NCI-H1436 (cell line): ENCODE measurements around the gene SUFU.
A peak's percentile ranks its signal among the peaks of the same experiment; 100 is the strongest.
"Not testable (repeated sequence)": the region's sequence is repeated elsewhere in the genome, so short reads cannot be mapped to it uniquely, and the experiment has no call there.

Experiments
- DNase-seq: peaks from one replicate; lab custom pipeline; 2025; lab: John Stamatoyannopoulos, UW

Gene SUFU

DNA sequence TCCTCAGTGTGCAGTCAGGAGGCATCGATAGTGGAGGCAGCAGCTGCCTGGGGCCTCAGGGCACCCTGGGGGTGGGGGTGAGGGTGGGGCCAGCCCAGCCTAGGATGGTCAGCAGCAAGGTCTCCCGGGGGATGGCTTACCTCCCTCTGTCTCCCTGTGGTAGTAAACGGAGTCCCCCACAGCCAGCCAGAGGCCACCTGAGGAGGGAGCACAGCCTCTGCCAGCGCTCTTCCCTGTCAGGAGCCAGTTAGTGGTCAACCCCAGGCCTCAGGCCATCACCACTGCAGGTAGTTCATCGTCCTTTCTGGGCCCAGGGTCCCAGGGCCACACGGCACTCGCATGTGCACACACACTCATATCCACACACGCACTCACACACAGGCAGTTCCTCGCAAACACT, 23.4 kb upstream of the SUFU start:
- no peak for DNase-seq

DNA sequence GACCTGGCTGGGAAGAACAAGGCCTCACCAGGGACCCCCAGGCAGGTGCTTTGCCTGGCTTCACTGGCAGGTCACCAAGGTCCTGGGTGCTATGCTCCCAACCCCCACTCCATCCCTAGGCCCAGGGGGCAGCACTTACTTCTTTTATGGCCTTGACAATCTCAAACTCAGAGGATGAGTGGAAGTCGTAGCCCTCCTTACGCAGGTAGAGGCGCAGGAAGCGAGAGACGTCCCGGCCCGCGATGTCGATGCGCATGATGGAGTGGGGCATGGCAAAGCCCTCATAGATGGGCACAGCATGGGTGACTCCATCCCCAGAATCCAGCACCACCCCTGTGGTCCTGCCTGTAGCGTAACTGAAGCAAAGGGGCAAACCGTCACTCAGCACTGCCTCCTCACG, 19.8 kb upstream of the SUFU start:
- DNase-seq = no peak

DNA sequence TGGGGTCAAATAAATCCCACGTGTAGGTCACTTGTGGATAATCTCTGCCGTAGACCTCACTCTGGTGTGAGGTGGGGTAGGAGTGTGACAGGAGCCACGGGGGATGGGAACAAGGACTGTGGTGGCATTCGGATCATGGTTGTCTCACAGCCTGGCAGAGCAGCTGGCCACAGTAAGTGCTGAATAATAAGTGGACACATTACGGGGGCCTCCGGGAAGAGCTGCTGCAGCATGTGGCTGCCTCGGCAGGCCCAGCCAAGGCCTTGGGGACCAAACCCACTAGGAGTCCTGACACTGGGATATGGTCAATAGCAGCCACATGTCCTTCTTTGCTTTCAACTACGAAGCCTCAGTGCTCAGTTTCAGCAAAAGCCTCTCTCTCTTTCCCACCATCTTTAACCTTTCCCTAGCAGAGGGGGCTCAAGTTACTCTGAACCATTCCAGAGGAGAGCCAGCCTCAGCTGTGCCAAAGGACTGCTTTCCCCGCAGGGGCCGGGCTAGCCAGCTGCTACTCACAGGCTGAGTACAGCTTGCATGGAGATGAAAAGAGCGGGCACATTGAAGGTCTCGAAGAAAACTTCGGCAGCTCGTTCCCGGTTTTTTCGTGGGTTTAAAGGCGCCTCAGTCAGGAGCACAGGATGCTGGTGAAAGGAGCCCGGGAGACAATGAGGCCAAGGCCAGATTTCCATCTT, 18.5 kb upstream of the SUFU start:
- DNase-seq = no peak

DNA sequence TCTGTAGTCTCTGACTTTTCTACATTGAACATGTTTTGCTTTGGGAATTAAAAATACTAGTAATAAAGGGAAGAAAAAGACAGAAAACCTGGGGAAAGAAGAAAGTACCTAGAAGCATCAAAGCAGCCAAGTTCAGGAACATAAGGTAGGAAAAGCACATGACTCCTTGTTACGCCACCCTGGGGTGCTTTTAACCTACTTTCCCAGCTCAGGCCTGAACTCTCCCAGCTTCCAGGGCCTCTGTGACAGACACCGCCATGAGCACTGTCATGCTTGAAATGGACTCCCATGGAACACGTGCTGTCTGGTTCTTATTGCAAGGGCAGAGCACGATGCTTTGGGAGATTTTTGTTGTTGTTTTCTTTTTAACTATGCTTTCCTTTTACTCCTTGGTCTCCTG, 12.6 kb upstream of the SUFU start:
- no peak for DNase-seq

DNA sequence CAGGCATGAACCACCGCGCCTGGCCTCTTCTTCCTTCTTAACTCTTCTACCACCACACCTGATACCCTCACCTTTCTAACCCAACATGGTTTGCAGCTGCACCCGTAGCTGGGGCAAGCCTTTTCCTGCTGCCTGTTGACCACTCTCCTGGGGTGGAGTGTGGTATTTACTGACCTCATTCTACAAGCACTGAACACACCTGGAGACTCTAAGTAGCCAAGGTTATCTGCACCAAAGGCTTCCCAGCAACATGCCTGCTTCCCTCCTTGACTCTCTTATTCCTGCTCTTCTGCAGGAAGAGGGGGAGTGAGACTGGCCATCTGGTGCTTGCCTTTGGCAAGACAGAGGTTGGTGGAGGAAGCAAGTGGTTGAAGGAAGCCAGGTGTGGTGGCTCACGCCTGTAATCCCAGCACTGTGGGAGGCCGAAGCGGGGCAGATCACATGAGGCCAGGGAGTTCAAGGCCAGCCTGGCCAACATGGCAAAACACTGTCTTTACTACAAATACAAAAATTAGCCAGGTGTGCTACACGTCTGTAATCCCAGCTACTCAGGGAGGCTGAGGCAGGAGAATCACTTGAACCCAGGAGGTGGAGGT, 11.3 kb upstream of the SUFU start:
- no peak for DNase-seq

DNA sequence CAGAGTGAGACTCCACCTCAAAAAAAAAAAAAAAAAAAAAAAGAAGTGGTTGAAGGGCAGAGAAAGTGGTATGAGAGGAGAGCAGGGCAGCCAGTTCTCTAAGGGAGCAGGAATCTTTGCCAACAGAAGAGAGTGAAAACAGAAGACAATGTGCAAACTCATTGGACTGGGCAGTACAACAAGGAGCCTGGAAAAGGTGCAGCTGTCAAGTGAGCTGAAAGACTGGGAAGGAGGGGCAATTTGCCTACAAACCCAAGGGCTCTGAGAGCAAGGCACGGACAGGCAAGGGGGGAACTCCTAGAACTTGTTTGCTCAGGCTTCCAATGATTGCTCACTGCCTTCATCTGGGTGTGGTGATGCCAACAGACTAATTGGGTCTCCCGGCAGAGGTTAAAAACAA, 10.8 kb upstream of the SUFU start:
- DNase-seq = no peak

DNA sequence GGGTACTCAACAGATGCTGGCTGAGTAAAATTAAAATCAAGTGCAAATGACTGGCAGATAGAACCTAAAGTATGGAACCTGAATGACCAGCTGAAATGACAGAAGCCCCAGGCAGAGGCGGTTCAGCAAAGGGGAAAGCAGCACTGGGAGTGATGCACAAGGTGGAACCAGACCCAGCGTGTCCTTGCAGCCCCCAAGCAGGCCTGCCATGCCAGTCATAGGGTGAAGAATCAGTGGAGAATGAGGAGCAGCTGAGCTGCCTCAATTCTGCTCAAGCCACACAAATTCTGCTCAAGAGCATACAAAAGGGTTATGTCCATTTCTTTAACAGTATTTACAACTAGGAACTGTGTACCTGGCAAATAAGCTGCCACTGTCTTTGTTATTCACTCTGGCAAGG, 10.0 kb upstream of the SUFU start:
- no peak for DNase-seq

DNA sequence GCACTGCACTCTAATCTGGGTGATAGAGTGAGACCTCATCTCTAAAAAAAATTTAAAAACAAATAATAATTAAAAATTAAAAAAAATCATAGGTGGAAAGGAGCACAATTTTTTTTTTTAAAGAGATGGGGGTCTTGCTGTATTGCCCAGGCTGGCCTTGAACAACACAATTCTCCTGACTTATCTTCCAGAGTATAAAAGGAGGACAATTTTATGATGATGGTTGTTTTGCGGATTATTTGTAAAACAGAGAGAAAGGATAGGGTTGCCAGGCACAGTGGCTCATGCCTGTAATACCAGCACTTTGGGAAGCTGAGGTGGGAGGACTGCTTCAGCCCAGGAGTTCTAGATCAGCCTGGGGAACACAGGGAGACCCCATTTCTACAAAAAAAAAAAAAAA, 6.2 kb upstream of the SUFU start:
- DNase-seq = no peak

DNA sequence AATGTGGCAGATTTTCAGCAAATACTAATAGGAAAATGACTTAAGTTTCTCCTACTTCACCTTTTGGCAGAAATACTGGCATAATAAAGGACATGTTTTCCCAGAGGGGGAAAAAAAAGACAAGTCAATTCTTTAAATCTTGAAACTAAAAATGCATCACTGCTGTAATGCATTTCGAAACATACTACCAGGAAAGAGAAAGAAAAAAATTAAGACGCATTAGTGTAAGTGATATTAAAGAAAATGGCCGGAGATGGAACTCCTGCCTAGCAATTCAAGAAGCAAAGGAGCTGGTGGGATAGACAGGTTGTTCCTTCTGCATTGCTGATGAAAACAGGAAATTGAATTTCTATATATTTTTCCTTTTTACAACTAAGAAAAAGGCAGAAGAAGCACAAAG, 4.4 kb upstream of the SUFU start:
- no peak for DNase-seq

DNA sequence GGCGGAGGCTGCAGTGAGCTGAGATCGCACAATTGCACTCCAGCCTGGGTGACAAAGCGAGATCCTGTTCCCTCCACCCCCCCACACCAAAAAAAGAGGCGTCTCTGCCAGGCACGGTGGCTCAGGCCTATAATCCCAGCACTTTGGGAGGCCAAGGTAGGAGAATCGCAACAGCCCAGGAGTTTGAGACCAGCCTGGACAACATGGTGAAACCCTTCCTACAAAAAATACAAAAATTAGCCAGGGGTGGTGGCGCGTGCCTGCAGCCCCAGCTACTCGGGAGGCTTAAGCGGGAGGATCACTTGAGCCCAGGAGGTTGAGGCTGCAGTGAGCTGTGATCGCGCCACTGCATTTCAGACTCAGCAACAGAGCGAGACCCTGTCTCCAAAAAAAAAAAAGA, 3.1 kb upstream of the SUFU start:
- not testable (repeated sequence) for DNase-seq

DNA sequence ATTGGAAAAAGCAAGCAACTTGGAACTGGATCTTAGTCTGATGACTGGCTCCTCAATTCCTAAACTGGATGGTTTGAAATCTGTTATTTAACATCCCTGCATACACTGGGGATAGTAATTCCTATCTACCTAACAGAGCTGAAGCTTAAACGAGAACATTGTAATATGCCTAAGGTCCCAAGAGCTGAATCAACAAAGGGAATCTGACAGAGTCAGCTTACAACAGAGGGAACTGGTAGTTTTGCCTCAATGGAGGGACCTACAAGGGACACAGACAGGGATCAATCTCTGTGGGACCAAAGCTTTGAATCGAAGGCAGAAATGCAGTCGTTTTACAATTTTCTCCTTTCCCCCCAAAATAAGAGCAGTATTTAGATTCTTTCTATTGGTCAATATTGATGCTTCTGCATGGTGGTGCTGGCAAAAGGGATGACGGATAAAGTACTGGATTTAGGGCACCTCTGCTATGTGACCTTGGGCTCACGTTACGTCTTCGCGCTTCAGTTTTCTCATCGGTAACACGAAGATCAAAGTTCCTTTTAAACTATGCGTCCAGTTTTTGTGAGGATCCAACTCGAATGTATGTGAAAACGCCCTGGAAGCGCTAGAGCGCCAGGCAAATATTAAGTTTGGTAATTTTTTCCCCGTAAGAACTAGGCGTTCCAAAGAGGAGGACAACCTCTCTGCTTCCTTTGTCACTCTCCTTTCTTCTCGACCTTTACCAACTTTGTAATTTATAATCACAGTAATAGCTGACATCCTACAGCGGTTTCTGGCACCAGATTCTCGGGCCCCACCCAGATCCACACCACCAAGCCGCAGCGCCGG, 2.4 kb upstream of the SUFU start:
- DNase-seq = no peak

DNA sequence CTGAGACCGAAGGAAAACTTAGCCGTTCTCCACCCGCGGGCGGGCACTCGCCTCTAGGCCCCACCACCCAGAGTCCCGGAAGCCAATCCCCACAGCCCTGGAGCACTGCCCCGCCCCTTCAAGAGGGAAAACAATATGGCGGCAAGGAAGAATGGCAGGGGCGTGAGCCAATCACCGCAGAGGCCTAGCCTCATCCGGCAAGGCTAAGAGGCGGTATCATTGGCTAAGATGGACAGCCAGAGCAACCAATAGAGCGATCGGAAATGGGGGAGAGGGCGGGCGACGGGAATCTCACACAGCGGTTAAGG, 1.8 kb upstream of the SUFU start:
- peak; percentile 96 for DNase-seq

DNA sequence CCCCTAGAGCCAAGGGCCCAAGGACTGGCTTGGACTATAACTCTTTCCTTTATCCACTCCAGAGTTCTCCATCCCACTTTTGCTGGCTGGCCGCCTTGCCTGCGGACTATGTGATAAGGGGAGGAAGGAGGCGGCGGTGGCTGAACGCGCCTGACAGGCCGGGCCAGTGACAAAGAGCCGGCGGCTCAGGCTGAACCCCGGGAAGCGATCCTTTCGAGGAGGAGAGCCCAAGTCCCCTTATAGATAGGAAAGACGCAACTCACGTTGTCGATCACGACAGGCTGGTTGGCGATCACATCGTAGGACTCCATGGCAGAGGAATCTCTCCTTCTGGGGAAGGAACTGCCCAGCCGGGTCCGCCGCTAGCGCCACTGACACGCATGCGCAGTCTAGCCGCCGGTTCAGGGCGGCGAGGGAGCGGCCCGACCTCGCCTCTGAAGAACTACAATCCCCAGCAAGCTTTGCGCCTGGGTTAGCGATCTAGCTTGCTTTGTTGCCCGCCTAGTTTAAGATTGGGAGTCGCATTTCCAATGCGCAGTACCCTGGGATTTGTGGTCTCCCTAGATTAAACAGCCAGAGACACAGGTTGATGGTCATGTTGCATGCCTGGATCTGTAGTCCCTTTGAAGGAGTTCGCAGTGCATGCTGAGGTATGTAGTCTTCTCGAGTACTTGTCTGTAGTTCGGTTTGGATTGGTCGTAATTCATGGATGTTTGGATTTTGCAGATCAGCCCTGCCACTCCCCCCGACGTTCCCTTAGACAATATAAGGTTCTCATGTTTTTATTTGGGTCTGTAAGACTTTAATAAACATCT, 1.2 kb upstream of the SUFU start, which contains the start of gene ACTR1A:
ACTR1A (minus strand) TSS at position 376 of the 815 bp plus-strand sequence; CDS start at position 311, 65 bp downstream.
- peak; percentile 98 for DNase-seq

DNA sequence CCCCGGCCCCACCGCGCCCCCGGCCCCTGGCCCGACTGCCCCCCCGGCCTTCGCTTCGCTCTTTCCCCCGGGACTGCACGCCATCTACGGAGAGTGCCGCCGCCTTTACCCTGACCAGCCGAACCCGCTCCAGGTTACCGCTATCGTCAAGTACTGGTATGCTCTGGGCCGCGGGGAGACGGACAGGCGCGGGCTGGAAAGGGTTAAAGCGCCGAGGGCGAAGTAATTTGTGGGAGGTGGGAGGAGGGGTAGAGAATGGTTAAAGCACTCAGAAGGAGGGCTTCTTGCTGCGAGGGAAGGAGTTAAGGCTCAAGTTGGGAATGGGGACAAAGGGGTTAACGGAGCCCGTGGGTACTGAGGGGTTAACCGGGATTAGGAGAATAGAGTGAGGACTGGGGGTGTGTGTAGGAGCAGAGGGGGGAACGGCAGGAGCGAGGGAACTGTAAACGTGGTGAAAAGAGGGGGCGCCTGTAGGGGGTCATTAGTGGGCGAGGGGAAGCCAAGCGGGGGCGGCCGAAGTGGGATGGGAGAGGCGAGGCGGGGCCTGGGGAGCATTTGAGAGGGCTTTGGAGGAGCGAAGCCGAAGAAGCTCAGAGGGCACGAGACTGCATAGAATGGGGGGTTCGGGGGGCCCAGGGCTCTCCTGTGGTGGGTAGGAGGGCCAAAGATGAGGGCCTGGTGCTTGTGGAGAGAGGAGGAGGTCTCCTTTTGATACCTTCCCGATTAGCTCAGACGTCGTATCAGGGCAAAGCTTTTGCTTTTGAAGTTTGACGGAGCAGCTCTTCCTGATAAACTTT, 605 bp downstream of the SUFU start:
- no peak for DNase-seq

DNA sequence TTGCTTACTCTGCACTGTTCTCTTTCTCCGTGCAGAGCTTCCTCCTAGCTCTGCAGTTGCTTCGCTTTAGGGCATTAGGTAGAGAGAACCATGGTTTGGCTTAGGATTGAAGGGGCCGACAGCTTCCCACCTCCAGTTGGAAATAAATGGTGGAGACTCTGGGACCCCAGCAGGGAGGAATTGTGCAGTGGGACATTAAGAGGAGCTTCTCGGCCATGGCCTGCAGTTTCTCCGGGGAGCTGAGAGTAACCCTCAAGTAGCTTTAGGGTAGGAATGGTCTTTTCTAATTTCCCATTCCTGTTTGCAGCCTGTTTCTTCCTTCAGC, 1.2 kb downstream of the SUFU start:
- no peak for DNase-seq

DNA sequence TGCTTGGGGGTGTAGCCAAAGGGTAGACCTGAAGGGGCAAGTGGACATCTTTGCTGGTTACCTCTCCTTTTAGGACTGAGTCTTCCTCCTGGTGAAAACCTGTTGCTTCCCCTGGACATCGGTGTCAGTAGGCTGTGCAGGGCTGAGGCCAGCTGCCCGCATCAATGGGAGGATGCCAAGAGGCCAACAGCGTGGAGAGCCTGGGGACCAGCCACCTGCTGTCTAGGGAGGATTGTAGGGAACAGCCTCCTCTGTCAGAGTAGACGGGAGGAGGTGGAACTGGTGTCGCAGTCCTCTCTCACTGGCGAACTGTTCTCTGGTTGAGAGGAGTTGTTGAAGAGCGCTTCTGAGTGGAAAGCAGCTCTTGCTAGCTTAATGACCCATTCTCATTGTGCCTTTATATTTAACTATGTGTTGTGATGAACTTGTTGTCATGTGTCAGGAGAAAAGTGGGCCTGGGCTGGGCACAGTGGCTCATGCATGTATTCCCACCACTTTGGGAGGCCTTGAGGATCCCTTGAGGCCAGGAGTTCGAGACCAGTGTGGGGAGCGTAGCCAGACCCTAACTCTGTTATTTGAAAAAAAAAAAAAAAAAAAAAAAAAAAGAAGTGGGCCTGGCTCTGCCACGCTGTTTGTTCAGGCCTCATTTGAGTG, 1.8 kb downstream of the SUFU start:
- no peak for DNase-seq

DNA sequence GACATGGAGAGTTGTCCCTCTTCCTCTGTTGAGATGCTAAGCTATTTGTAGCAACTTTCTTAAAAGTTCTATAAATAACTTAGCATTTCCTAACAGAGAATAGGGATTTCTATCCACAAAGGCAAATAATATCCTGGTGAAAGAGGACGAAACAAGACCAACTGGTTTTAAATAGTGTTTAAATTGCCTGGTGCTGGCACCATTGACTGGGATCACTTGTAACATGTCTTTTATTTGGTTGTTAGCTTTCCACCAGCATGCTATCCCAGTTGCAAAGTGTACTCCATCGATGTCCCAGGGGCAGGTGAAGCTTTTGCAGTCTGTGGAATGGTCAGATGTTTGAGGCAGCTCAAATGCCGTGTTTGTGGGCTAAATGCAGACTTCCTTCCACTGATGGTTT, 3.7 kb downstream of the SUFU start:
- DNase-seq = no peak

DNA sequence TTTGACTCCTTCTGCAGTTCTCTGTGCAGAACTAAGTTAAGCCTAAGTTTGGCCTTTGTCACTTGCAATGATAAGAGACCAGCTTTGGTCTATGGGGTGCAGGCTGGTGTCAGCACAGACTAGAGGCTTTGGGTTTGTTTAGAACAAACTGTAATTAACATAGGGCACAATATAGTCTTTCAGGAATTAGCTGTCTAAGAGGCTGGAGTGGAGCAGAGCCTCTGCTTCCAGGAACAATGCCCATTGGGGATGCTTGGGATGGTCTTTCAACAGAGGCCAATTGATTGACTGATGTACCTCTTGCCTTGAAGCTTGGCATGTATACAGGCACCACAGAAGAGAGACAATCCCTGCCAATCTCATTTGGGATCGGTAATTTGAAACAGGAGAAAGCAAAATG, 4.7 kb downstream of the SUFU start:
- DNase-seq = no peak

DNA sequence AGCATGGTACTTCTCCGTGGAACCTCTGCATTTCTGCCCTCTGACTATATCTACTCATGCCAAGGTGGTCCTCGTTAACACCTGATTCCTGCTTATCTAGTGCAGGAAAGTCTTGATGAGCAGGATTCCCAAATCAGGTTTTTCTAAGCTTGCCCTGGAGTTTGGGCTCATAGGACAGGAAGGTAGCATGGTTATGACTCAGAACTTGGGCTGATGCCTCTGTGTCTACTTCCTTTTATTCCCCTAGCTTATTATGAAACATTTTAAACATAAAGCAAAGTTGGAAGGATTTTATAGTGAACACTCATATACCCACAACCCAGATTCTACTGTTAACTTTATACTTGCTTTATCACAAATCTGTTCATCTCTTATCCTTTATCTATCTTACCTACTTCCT, 5.6 kb downstream of the SUFU start:
- DNase-seq = no peak

DNA sequence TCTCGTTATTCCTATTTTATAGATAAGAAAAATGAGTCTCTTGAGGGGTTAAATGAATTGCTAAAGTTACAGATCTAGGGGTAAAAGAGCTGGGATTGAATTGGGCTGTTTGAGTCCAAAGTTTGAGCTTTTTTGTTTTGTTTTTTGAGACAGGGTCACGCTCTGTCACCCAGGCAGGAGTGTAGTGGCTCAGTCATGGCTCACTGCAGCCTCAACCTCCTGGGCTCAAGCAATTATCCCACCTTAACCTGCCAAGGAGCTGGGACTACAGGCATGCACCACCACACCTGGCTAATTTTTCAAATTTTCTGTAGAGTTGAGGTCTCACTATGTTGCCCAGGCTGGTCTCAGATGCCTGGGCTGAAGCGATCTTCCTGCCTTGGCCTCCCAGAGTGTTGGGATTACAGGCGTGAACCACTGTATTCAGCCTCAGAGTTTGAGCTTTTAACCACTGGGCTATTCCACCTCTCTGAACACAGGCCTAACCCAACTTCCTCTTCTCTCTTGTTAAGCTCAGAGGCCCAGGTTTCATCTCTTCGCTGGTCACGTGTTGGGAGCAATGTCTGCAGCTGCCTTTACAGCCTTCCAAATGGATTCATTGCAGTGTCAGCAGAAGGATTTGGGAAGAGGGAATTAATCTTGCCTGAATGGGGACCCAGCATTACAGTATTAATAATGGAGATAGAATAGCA, 8.0 kb downstream of the SUFU start:
- DNase-seq = no peak
